GM12878 (cell line): ENCODE measurements around the gene COL25A1.

Experiments
- CREB1 ChIP-seq: IDR thresholded peaks from 2 replicates; pipeline ENCODE4 v1.6.1; 2012; ENCODE audit warnings: low read depth, mild to moderate bottlenecking, inconsistent platforms
- CTCF ChIP-seq, 3 experiments: IDR thresholded peaks in 2 of 3; conservative IDR thresholded peaks in 1 of 3; 2 replicates each; pipeline ENCODE4 v1.5.1; 2011; ENCODE audit warnings: low read depth in 3 of 3, low read length in 3 of 3, mild to moderate bottlenecking in 3 of 3, control low read depth in 2 of 3, moderate library complexity in 2 of 3, inconsistent platforms in 1 of 3, mixed read lengths in 1 of 3; ENCODE audit not compliant: control insufficient read depth in 2 of 3, insufficient read depth in 1 of 3; ENCODE audit errors: extremely low read depth in 1 of 3
- MYC ChIP-seq: IDR thresholded peaks from 2 replicates; pipeline ENCODE4 v1.6.1; 2011; ENCODE audit warnings: mild to moderate bottlenecking, low read length, moderate library complexity, inconsistent platforms; ENCODE audit not compliant: insufficient read depth, insufficient replicate concordance, insufficient read length, severe bottlenecking
- SIN3A ChIP-seq: IDR thresholded peaks from 2 replicates; pipeline ENCODE4 v1.6.1; 2012; ENCODE audit warnings: low read depth, low read length, improper control_type of control experiment
- USF1 ChIP-seq: IDR thresholded peaks from 2 replicates; pipeline ENCODE4 v1.6.1; 2011; ENCODE audit warnings: borderline replicate concordance, low read depth, mild to moderate bottlenecking, moderate library complexity, mixed read lengths, low read length; ENCODE audit not compliant: insufficient read depth; ENCODE audit errors: extremely low read length
- ZNF384 ChIP-seq: IDR thresholded peaks from 2 replicates; pipeline ENCODE4 v1.6.1; 2012; ENCODE audit warnings: low read depth, mild to moderate bottlenecking, low read length, improper control_type of control experiment, borderline replicate concordance

DNA sequence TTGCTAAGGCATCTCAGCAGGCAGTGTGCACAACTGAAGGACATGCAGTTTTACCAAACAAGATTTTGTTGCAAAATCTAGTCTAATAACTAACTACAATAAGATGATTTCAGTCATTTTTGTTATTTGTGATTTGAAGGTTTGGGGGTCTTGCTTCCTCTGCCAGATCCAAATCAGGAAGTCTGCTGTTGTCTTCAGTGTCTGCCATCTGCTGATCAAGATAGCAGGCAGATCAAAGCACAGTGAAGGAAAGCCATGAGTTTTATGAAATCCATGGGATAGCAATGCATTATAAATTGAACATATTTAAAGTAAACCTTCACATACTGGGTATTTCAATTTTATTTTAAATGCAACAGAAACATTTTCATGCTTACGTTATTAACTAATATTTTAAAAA is 370.5 kb downstream of the COL25A1 start:
- TF ChIP-seq CTCF (IDR thresholded peaks at IDR 0.05 in 2 of 3, conservative IDR thresholded peaks at IDR 0.05 in 1 of 3; ENCODE audit: control insufficient read depth in 2 of 3, extremely low read depth in 1 of 3, insufficient read depth in 1 of 3, low read depth in 3 of 3, low read length in 3 of 3) = no peak
- TF ChIP-seq USF1 = no peak
- TF ChIP-seq ZNF384 = no peak
- TF ChIP-seq SIN3A = no peak
- no peak for TF ChIP-seq CREB1
- TF ChIP-seq MYC = no peak
